Right lobe of liver (tissue), 6 donors: ENCODE data around the gene AASDH. TPM values are rescaled to one million over a fixed set of nuclear protein-coding genes. Genes with fewer than 3 reads are reported as not detected.

Source experiments
- ATAC-seq, 4 donors: fragments of 200-7000 bp; cut with Tn5 transposase; one replicate each; pipeline ENCODE4 v1.9.1; 2020; ENCODE audit warnings: mild to moderate bottlenecking in 4 of 4, moderate library complexity in 4 of 4
- DNase-seq, 3 donors: peaks; one replicate each; pipeline ENCODE4 v3.0.0-alpha.2; 2020
- H3K27ac ChIP-seq, 3 donors: fragments of 200-600 bp; one replicate each; pipeline ENCODE4 v1.8.0; 2022
- H3K27me3 ChIP-seq, 2 donors: fragments of 200-600 bp; one replicate each; pipeline ENCODE4 v1.8.0; 2022
- H3K36me3 ChIP-seq, 4 donors: fragments of 200-600 bp; sonication (generic) in 1 of 4; one replicate each; pipeline versions ENCODE4 v1.5.1 to v1.8.0; 2017 to 2022; ENCODE audit warnings: control low read depth in 1 of 4
- H3K4me1 ChIP-seq, 4 donors: fragments of 200-600 bp; sonication (generic) in 1 of 4; one replicate each; pipeline versions ENCODE4 v1.5.1 to v1.8.0; 2017 to 2022; ENCODE audit warnings: control low read depth in 1 of 4
- H3K4me3 ChIP-seq, 3 donors: fragments of 200-600 bp; one replicate each; pipeline ENCODE4 v1.8.0; 2022
- H3K9me3 ChIP-seq, 4 donors: fragments of 200-600 bp; sonication (generic) in 1 of 4; one replicate each; pipeline versions ENCODE4 v1.5.1 to v1.8.0; 2017 to 2022; ENCODE audit warnings: control low read depth in 1 of 4
- CTCF ChIP-seq, 4 donors: fragments of 200-600 bp in 3 of 4; fragments of 450-650 bp in 1 of 4; IDR thresholded peaks; one replicate each; pipeline versions ENCODE4 v1.5.1 to v1.8.0; 2016 to 2022; ENCODE audit warnings: antibody characterized with exemption in 4 of 4, mild to moderate bottlenecking in 2 of 4
- POLR2A ChIP-seq: fragments of 450-650 bp; IDR thresholded peaks from one replicate; pipeline ENCODE4 v1.6.1; 2017; ENCODE audit warnings: antibody characterized with exemption, mild to moderate bottlenecking
- WGBS: methylation state at CpG from one replicate; pipeline ENCODE4 v1.1.6; 2018; ENCODE audit warnings: low coverage, low lambda C conversion rate; ENCODE audit not compliant: insufficient coverage; ENCODE audit errors: missing lambda C conversion rate; 5-methylcytosine and 5-hydroxymethylcytosine counted together
- intact Hi-C, 2 donors: fragments of 100-400 bp; cut with DNase I; formaldehyde crosslinking; loops; one replicate each; pipeline versions ENCODE4 v1.11.2 to v1.14.1; 2022
- total RNA-seq, 6 experiments: library from RNA; depleted of rRNA in 2 of 6; stranded (reverse); fragments of >200 nt in 2 of 6; fragmentation: NEBNext Ultra II Directional in 3 of 6; extraction: Animal tissue kit (Norgen Biotek cat#: 25700) in 3 of 6; gene quantifications; one replicate each; pipeline versions ENCODE4 v1.1.0 to v1.2.4, GENCODE V29; 2016 to 2023
- donor health status: DM: no; HTN: yes; CAD: no.
- donor health status: DM: no; HTN: no; CAD: no.
- donor health status: DM: no; HTN: no; CAD: no.
- donor health status: DM: no; HTN: yes; CAD: no.
- donor health status: DM: no; HTN: yes; CAD: no.

The AASDH gene
- total RNA-seq, 6 experiments from 2014 or later = 4.8 to 10.1 (median 5.5) TPM

- WGBS = 29% methylated on average over 5 of the region's 5 CpGs
- H3K4me3 ChIP-seq = no peak overlapping the region
- H3K9me3 ChIP-seq = no peaks in the 10 kb centered on the region
- H3K4me1 ChIP-seq = peaks cover 0 to 4% (median 1%) of the 10 kb centered on the region in 4 donors
- ATAC-seq = peak; percentile 41 to 61 (median 58)
- intact Hi-C loops = loop anchor here in 1 of 2 donors (10.0 kb wide), 1 partner anchor 120 kb away; no protein-coding TSS in a partner anchor
- no peak for DNase-seq
- no peaks in the 10 kb centered on the region for H3K27me3 ChIP-seq
- no peaks in the 10 kb centered on the region for H3K36me3 ChIP-seq
- TF ChIP-seq CTCF (IDR thresholded peaks at IDR 0.05) (peak; percentile 52 to 69 (median 62)), POLR2A (no peak)
- no peak overlapping the region for H3K27ac ChIP-seq
Measured at GRCh38 chr4:56424697-56425514, 37.6 kb upstream of the AASDH start.

- TF ChIP-seq CTCF (IDR thresholded peaks at IDR 0.05) (no peak), POLR2A (no peak)
- 82% methylated on average over 5 of the region's 5 CpGs for WGBS
- H3K4me1 ChIP-seq = peaks cover 0 to 4% (median 1%) of the 10 kb centered on the region in 4 donors
- no peaks in the 10 kb centered on the region for H3K27me3 ChIP-seq
- intact Hi-C loops = loop anchor here in 1 of 2 donors (10.0 kb wide), 1 partner anchor 121 kb away; no protein-coding TSS in a partner anchor
- no peaks in the 10 kb centered on the region for H3K9me3 ChIP-seq
- no peak for DNase-seq
- no peaks in the 10 kb centered on the region for H3K36me3 ChIP-seq
- no peak for ATAC-seq
- H3K4me3 ChIP-seq = no peak overlapping the region
- H3K27ac ChIP-seq = no peak overlapping the region
Measured at GRCh38 chr4:56424176-56424575, 36.9 kb upstream of the AASDH start.

- Histone ChIP-seq H3K36me3 (no peaks in the 10 kb centered on the region), H3K27me3 (no peaks in the 10 kb centered on the region), H3K4me1 (no peaks in the 10 kb centered on the region), H3K27ac (no peak overlapping the region), H3K4me3 (no peak overlapping the region), H3K9me3 (no peaks in the 10 kb centered on the region)
- no peak for DNase-seq
- WGBS = 94% methylated on average over 3 of the region's 3 CpGs
- no peak for ATAC-seq
- no peak for TF ChIP-seq CTCF (IDR thresholded peaks at IDR 0.05)
- TF ChIP-seq POLR2A = no peak
- intact Hi-C loops = no loop called here
Measured at GRCh38 chr4:56417396-56417795, 30.1 kb upstream of the AASDH start.

- no peak for ATAC-seq
- Histone ChIP-seq H3K36me3 (no peaks in the 10 kb centered on the region), H3K4me1 (no peaks in the 10 kb centered on the region), H3K27ac (no peak overlapping the region), H3K9me3 (no peaks in the 10 kb centered on the region), H3K27me3 (no peaks in the 10 kb centered on the region), H3K4me3 (no peak overlapping the region)
- WGBS = 64% methylated on average over 3 of the region's 3 CpGs
- DNase-seq = no peak
- intact Hi-C loops = no loop called here
- TF ChIP-seq CTCF (IDR thresholded peaks at IDR 0.05) (no peak), POLR2A (no peak)
Measured at GRCh38 chr4:56416349-56416748, 29.1 kb upstream of the AASDH start.
